HG03520 (cell line): Measurements from ENCODE around the gene UBAC2.

ENCODE experiments used
- ATAC-seq: cut with Tn5 transposase; IDR thresholded peaks from one replicate; pipeline ENCODE4 v1.9.1; 2021; ENCODE audit warnings: mild to moderate bottlenecking, moderate library complexity; ENCODE audit not compliant: unreplicated experiment

UBAC2 gene

GRCh38 chr13:99425485-99426341, 225.1 kb downstream of the UBAC2 start:
- no peak for ATAC-seq

DNA sequence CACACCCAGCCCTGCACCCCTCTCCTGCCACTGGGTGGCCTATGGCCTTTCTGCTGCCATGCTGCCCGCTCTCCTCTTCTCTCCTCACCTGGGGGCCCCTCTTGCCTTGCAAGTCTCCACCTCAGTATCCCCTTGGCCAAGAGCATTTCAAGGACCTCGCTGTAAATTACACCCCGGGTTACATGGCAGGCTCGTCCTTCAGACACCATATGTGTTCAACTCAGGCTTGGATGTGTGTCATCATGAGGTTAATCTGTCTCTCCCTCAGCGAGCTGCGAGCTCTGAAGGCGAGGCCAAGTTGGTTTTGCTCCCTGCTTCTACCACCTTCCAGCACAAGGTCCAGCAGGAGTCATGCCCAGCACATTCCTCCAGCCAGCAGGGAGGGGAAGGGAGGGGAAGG, 225.8 kb downstream of the UBAC2 start:
- no peak for ATAC-seq

GRCh38 chr13:99429670-99430069, 229.0 kb downstream of the UBAC2 start:
- ATAC-seq: no peak

DNA sequence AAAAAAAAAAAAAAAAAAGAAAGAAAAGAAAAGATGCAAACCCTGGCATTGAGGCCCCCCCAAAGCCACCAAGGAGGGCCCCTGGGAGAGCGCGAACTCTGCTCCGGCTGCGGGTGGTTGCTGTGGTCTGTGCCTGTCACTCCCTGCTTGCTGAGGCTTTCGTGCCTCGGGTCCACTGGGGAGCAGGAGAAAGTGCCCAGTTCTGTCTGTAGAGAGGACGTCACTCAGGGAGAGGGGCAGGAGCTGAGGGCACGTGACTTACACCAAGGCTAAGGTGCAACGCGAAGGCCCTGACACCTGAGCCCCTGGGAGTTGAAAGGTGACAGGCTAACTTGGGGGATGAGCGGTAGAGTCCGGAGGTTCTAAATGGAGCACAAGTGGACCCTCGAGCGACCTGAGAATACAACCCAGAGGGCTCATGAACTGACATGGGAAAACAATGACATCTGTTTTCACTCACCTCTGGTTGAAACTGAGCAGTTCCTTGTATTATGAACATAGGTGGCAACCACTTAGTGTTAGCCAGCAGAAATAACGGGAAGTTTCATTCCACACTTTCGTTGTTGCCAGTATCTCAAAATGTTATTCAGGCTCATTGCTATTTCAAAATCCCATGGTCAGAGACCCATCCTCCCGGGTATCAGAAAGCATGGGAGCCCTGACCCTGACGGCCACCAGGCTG, 231.4 kb downstream of the UBAC2 start:
- ATAC-seq: peak; percentile 13

DNA sequence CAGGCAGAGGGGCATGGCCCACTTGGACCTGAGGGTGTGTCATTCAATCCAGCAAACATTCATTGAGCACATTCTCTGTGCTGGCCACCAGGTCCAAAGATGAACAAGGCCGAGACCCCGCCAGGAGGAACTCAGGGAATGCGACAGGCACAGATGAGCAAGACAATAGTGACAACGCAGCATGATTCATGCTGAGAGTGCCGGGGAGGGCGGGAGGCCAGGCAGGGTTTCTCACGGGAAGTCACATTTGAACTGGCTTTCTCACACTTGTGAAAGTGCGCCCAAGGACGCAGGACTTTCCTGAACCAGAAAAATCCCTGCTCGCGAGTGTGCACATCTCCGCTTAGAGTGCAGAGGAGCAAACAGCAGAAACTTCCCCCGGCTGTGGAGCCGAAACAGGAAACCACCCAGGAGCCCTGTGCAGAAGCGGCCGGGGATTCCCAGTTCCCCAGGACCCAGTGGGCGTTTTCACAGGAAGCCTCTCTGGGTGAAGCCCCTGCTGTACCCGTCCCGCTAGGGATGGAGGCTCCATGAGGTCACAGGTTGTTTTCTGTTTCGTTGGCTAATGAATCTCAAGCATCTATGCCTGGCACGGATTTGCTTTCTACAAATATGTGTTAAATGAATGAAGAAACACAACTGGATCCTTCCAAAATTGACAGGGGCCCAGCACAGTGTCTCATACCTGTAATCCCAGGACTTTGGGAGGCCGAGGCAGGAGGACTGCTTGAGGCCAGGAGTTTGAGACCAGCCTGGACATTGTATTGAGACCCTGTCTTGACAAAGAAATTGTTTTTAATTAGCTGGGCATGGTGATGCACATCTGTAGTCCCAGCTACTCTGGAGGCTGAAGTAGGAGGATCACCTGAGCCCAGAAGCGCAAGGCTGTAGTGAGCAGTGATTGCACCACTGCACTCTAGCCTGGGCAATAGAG, 232.2 kb downstream of the UBAC2 start:
- peak; percentile 41 for ATAC-seq

GRCh38 chr13:99433543-99434075, 233.0 kb downstream of the UBAC2 start:
- ATAC-seq: no peak

DNA sequence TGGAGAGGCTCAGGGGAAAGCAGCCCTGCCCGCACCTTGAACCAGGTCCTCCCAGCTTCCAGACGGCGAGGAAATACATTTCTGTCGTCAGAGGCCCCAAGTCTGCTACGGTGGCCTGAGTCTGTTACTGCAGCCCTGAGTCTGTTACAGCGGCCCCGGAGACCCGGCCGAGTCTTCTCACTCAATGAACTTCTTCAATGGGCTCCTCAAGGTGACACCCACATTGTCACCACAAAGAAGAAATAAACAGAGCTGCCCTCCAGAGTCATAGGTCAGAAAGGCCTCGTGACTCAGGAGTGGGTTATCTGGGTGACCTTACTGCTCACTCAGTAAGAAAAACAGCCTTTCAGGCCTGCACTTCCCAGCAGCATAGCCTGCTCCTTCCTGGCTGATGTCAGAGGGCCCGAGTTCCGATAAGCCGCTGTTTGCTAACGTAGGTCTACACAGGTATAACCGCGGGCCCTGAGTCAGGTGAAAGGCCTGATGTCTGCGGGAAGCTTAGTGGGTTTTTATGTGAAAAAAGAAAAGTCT, 233.7 kb downstream of the UBAC2 start:
- ATAC-seq: peak; percentile 38

- no peak for ATAC-seq
Measured at GRCh38 chr13:99435116-99435515, 234.5 kb downstream of the UBAC2 start.

DNA sequence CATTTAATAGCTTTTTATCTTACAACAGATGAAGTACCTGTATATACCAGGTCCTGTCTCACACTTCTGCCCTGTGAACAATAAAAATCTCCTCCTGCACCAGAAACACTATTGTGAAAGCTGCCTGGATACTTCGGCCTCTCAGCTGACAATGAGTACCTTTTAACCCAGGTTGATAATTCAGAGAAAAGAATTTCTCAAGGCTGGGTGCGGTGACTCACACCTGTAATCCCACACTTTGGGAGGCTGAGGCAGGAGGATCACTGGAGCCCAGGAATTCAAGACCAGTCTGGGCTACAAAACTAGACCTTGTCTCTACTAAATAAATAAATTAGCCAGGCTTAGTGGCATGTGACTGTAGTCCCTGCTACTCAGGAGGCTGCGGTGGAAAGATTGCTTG, 235.3 kb downstream of the UBAC2 start:
- ATAC-seq: no peak
